OCI-LY7 (cell line): ENCODE data around the gene KIR3DL3. TPM values are rescaled to one million over a fixed set of nuclear protein-coding genes. Genes with fewer than 3 reads are reported as not detected.
A peak's percentile ranks its signal among the peaks of the same experiment; 100 is the strongest.
"Not testable (repeated sequence)": the region's sequence is repeated elsewhere in the genome, so short reads cannot be mapped to it uniquely, and the experiment has no call there.

Experiments used
- Bru-seq: library from RNA; stranded (reverse); fragments of 400-500 nt; gene quantifications from one replicate; lab custom pipeline; 2021; lab: Mats Ljungman, UMichigan
- BruChase-seq, 2 experiments: library from RNA; stranded (reverse); fragments of 400-500 nt; gene quantifications; one replicate each; lab custom pipeline; 2021; lab: Mats Ljungman, UMichigan
- BruUV-seq: library from RNA; stranded (reverse); fragments of 400-500 nt; replicated peaks from 2 replicates; lab custom pipeline; 2021; lab: Mats Ljungman, UMichigan
- CTCF ChIA-PET: fragments of 300-600 bp; sonication (Branson Sonifier 250); formaldehyde crosslinking; loops from one replicate; lab custom pipeline; 2022; ENCODE audit warnings: antibody characterized with exemption; ENCODE audit not compliant: unreplicated experiment; lab: Charles Lee
- POLR2A ChIA-PET: fragments of 300-600 bp; sonication (Branson Sonifier 250); formaldehyde crosslinking; loops from one replicate; lab custom pipeline; 2022; ENCODE audit warnings: antibody characterized with exemption; lab: Charles Lee
- DNase-seq: peaks from one replicate; pipeline ENCODE4 v3.0.0-alpha.2; 2015; ENCODE audit warnings: low spot score
- H2AFZ ChIP-seq: fragments of 200-600 bp; sonication (generic), shearing (Covaris generic); 2 replicates; pipeline ENCODE4 v1.6.1; 2014; ENCODE audit warnings: mild to moderate bottlenecking, antibody characterized with exemption, low read length, moderate library complexity
- H3K27ac ChIP-seq: fragments of 200-600 bp; sonication (generic); 2 replicates; pipeline ENCODE4 v1.5.1; 2014; ENCODE audit warnings: mixed run types, low read depth, mild to moderate bottlenecking, moderate library complexity, low read length, inconsistent platforms; ENCODE audit not compliant: poor library complexity, severe bottlenecking
- H3K36me3 ChIP-seq: fragments of 200-600 bp; sonication (generic); 2 replicates; pipeline ENCODE4 v1.6.1; 2014; ENCODE audit warnings: mild to moderate bottlenecking, antibody characterized with exemption, low read length, moderate library complexity, mixed read lengths; ENCODE audit not compliant: insufficient read depth
- H3K4me1 ChIP-seq: fragments of 200-600 bp; sonication (generic); 2 replicates; pipeline ENCODE4 v1.5.1; 2014; ENCODE audit warnings: mild to moderate bottlenecking, low read length; ENCODE audit not compliant: insufficient read depth, poor library complexity, severe bottlenecking
- H3K4me2 ChIP-seq: fragments of 200-600 bp; sonication (generic); 2 replicates; pipeline ENCODE4 v1.6.1; 2014; ENCODE audit warnings: mild to moderate bottlenecking, low read length
- H3K4me3 ChIP-seq: fragments of 200-600 bp; sonication (generic); 2 replicates; pipeline ENCODE4 v1.5.1; 2014; ENCODE audit warnings: mild to moderate bottlenecking, low read depth, low read length; ENCODE audit not compliant: poor library complexity, severe bottlenecking
- H3K79me2 ChIP-seq: fragments of 200-600 bp; sonication (generic); 2 replicates; pipeline ENCODE4 v1.6.1; 2016; ENCODE audit warnings: low read depth, mild to moderate bottlenecking, low read length, moderate library complexity, mixed read lengths; ENCODE audit not compliant: insufficient read depth
- H3K9me2 ChIP-seq: fragments of 200-600 bp; sonication (generic); 2 replicates; pipeline ENCODE4 v1.6.1; 2016; ENCODE audit warnings: mild to moderate bottlenecking, low read length, mixed read lengths; ENCODE audit not compliant: insufficient read depth
- H3K9me3 ChIP-seq: fragments of 200-600 bp; sonication (generic); 2 replicates; pipeline ENCODE4 v1.6.1; 2014; ENCODE audit warnings: mild to moderate bottlenecking, mixed run types, low read length, mixed read lengths
- H4K20me1 ChIP-seq: fragments of 200-600 bp; sonication (generic); 2 replicates; pipeline ENCODE4 v1.6.1; 2014; ENCODE audit warnings: mild to moderate bottlenecking, antibody characterized with exemption, low read length, moderate library complexity, mixed read lengths; ENCODE audit not compliant: insufficient read depth
- EZH2phosphoT487 ChIP-seq: fragments of 200-600 bp; sonication (generic); IDR thresholded peaks from 2 replicates; pipeline ENCODE4 v1.6.1; 2018; ENCODE audit warnings: low read depth, borderline replicate concordance, mild to moderate bottlenecking, mixed run types, antibody characterized with exemption, low read length, moderate library complexity, mixed read lengths
- intact Hi-C: fragments of 100-400 bp; cut with micrococcal nuclease; formaldehyde crosslinking; loops from one replicate; pipeline ENCODE4 v1.10.0; 2022; ENCODE audit not compliant: unreplicated experiment
- long read RNA-seq: library from polyadenylated mRNA; stranded (forward); transcript quantifications from one replicate; pipeline ENCODE4 v2.0.0, GENCODE V29; 2022
- total RNA-seq, 2 experiments: library from RNA; depleted of rRNA in 1 of 2; stranded (reverse); fragments of >200 nt in 1 of 2; shearing (Covaris generic) in 1 of 2; gene quantifications; 2 replicates each; pipeline ENCODE4 v1.2.3, GENCODE V29; 2014 to 2022
- TF ChIP-seq, protein P1 (sequence below): fragments of 200-600 bp; sonication (generic); conservative IDR thresholded peaks from 2 replicates; pipeline ENCODE4 v1.5.1; 2014; ENCODE audit warnings: mild to moderate bottlenecking, antibody characterized with exemption, low read length, moderate library complexity, mixed read lengths

KIR3DL3 gene
- total RNA-seq (2014; rRNA removed; shearing (Covaris generic)): not detected in 2 replicates
- total RNA-seq (2022): not detected in 2 replicates
- not detected for Bru-seq, nascent RNA
- BruChase-seq, experiment 1, labeled RNA remaining after a 6-hour chase: not detected
- not detected for BruChase-seq, experiment 2, labeled RNA remaining after a 2-hour chase
- long read RNA-seq: 0 reads

DNA sequence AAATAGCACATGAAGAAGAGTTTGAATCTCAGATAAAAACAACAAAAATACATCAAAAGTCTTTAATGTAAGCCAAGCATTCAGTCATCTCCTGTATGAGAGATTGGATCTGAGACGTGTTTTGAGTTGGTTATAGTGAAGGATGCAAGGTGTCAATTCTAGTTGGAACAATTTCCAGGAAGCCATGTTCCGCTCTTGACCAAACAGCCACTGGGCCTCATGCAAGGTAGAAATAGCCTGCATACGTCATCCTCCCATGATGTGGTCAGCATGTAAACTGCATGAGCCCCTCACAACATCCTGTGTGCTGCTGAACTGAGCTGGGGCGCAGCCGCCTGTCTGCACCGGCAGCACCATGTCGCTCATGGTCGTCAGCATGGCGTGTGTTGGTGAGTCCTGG is at the start of gene KIR3DL3:
TSS of gene KIR3DL3 (plus strand) at position 301 of the 400 bp plus-strand sequence. CDS start at position 356, 55 bp downstream.
- no peak for DNase-seq
- Histone ChIP-seq H3K36me3 (no peaks in the 10 kb centered on the region), H3K4me1 (no peaks in the 10 kb centered on the region), H3K9me2 (no peaks in the 10 kb centered on the region), H3K4me2 (no peak within 1 kb of the TSS), H2AFZ (no peak within 1 kb of the TSS), H3K4me3 (no peak within 1 kb of the TSS), H4K20me1 (no peaks in the 10 kb centered on the region), H3K9me3 (no peaks in the 10 kb centered on the region), H3K79me2 (no peaks in the 10 kb centered on the region), H3K27ac (no peak within 1 kb of the TSS)
- ChIA-PET POLR2A (no interaction called here), CTCF (no interaction called here)
- no TSS peak for BruUV-seq
- no peak for TF ChIP-seq EZH2phosphoT487
- TF ChIP-seq, protein P1, sequence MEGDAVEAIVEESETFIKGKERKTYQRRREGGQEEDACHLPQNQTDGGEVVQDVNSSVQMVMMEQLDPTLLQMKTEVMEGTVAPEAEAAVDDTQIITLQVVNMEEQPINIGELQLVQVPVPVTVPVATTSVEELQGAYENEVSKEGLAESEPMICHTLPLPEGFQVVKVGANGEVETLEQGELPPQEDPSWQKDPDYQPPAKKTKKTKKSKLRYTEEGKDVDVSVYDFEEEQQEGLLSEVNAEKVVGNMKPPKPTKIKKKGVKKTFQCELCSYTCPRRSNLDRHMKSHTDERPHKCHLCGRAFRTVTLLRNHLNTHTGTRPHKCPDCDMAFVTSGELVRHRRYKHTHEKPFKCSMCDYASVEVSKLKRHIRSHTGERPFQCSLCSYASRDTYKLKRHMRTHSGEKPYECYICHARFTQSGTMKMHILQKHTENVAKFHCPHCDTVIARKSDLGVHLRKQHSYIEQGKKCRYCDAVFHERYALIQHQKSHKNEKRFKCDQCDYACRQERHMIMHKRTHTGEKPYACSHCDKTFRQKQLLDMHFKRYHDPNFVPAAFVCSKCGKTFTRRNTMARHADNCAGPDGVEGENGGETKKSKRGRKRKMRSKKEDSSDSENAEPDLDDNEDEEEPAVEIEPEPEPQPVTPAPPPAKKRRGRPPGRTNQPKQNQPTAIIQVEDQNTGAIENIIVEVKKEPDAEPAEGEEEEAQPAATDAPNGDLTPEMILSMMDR: no peak
- intact Hi-C loops: no loop called here

DNA sequence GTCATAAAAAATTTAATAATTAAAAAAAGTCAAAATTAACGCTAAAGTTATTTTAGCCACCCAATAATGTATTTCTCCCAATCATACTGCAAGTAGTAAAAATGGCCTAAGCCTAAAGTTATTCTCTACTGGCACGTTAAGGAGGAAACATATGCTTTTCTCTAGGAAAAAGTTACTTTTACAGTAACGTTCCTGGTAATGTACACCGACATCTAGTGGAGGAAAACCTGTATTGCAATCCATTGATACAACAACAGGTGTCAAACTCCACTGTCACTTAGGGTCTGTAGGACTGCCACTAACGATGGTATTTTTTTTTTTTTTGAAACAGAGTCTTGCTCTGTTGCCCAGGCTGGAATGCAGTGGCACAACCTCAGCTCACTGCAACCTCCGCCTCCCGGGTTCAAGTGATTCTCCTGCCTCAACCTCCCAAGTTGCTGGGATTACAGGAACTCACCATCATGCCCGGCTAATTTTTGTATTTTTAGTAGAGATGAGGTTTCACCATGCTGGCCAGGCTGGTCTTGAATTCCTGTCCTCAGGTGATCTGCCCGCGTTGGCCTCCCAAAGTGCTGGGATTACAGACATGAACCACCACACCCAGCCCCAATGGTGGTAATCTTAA is 47.9 kb upstream of the KIR3DL3 start:
- H3K4me1 ChIP-seq, H3K9me3 ChIP-seq, BruUV-seq, POLR2A ChIA-PET, H3K4me2 ChIP-seq, H3K4me3 ChIP-seq, H2AFZ ChIP-seq, H3K9me2 ChIP-seq, H3K27ac ChIP-seq, CTCF ChIA-PET, H3K79me2 ChIP-seq, H4K20me1 ChIP-seq, H3K36me3 ChIP-seq: not testable (repeated sequence)
- intact Hi-C loops: loop anchor here (1.0 kb wide), 2 partner anchors 23 to 195 kb away; no protein-coding TSS in a partner anchor
- peak; percentile 65 for DNase-seq
- TF ChIP-seq, protein P1: peak; percentile 88

DNA sequence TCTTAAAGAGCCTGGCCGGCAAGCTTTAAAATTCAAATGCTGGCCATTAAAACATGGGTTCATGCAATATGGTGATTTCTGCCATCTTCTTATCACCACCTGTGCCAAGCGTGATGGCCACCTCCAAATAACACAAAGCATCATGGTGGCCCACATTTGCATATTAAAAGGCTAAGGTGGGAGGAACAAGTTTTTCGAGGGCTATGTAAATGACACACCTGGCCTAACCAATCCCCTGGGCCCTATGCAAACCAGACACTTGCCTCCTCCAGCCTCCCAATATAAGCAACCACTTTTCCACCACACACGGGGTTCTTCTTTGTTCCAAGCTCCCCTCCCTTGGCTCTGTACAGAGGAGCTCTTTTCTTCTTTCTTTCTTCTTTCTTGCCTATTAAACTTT is 47.0 kb upstream of the KIR3DL3 start:
- ChIA-PET CTCF (no interaction called here), POLR2A (no interaction called here)
- Histone ChIP-seq H3K4me3 (no peak overlapping the region), H3K36me3 (no peaks in the 10 kb centered on the region), H3K9me2 (no peaks in the 10 kb centered on the region), H3K9me3 (no peaks in the 10 kb centered on the region), H4K20me1 (no peaks in the 10 kb centered on the region), H3K27ac (no peak overlapping the region), H3K4me1 (peaks cover 4% of the 10 kb centered on the region), H3K4me2 (no peak overlapping the region), H3K79me2 (no peaks in the 10 kb centered on the region), H2AFZ (no peak overlapping the region)
- intact Hi-C loops: no loop called here
- TF ChIP-seq, protein P1: no peak
- no peak for TF ChIP-seq EZH2phosphoT487
- DNase-seq: no peak
- BruUV-seq: no TSS peak

DNA sequence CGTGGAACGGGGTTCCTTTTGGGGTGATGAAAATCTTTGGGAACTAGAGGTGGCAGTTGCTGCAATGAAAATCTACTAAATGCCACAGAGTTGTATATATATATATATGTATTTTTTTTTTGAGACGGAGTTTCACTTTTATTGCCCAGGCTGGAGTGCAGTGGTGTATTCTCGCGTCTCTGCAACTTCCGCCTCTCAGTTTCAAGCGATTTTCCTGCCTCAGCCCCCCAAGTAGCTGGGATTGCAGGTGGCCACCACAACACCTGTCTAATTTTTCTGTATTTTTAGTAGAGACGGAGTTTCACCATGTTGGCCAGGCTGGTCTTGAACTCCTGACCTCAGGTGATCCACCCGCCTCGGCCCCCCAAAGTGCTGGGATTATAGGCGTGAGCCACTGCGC is 42.6 kb upstream of the KIR3DL3 start:
- H3K36me3 ChIP-seq, H2AFZ ChIP-seq, H3K27ac ChIP-seq, CTCF ChIA-PET, POLR2A ChIA-PET, H3K4me1 ChIP-seq, H4K20me1 ChIP-seq, H3K4me3 ChIP-seq, H3K79me2 ChIP-seq, H3K9me2 ChIP-seq, BruUV-seq, H3K9me3 ChIP-seq, intact Hi-C loops: not testable (repeated sequence)
- peak; percentile 5 for DNase-seq
- peak overlapping the region; percentile 43 for H3K4me2 ChIP-seq
